GM12878 (cell line): Measurements from ENCODE around the gene TLK2.

ENCODE experiments used
- BCL11A ChIP-seq: IDR thresholded peaks from 2 replicates; pipeline ENCODE4 v1.6.1; 2011; ENCODE audit warnings: low read depth, low read length
- CHD4 ChIP-seq: fragments of 200-600 bp; sonication (generic); IDR thresholded peaks from 2 replicates; pipeline ENCODE4 v1.6.1; 2016; ENCODE audit warnings: mild to moderate bottlenecking
- EP300 ChIP-seq, 2 experiments: fragments of 150-350 bp in 1 of 2; IDR thresholded peaks; 2 replicates each; pipeline ENCODE4 v1.6.1; 2011 to 2012; ENCODE audit warnings: low read depth in 2 of 2, low read length in 2 of 2, borderline replicate concordance in 1 of 2, improper control_type of control experiment in 1 of 2, inconsistent platforms in 1 of 2; ENCODE audit not compliant: control insufficient read depth in 1 of 2
- EZH2 ChIP-seq: IDR thresholded peaks from 2 replicates; pipeline ENCODE4 v1.6.1; 2012; ENCODE audit warnings: low read depth, mild to moderate bottlenecking, control low read depth, inconsistent platforms, low read length, borderline replicate concordance; ENCODE audit not compliant: control insufficient read depth
- HDGF ChIP-seq: fragments of 450-650 bp; IDR thresholded peaks from 2 replicates; pipeline ENCODE4 v1.6.1; 2016; ENCODE audit warnings: antibody characterized with exemption
- NR2C2 ChIP-seq: IDR thresholded peaks from 2 replicates; pipeline ENCODE4 v1.6.1; 2011; ENCODE audit warnings: borderline replicate concordance, low read depth; ENCODE audit not compliant: control insufficient read depth, insufficient read length
- POLR2A ChIP-seq: IDR thresholded peaks from 2 replicates; pipeline ENCODE4 v1.6.1; 2011; ENCODE audit warnings: low read depth, mild to moderate bottlenecking, low read length
- RBBP5 ChIP-seq: fragments of 200-600 bp; sonication (generic); conservative IDR thresholded peaks from 2 replicates; pipeline ENCODE4 v1.6.1; 2016
- TF ChIP-seq, protein P1 (sequence below), 3 experiments: IDR thresholded peaks in 2 of 3; conservative IDR thresholded peaks in 1 of 3; 2 replicates each; pipeline ENCODE4 v1.5.1; 2011; ENCODE audit warnings: low read depth in 3 of 3, low read length in 3 of 3, mild to moderate bottlenecking in 3 of 3, control low read depth in 2 of 3, moderate library complexity in 2 of 3, inconsistent platforms in 1 of 3, mixed read lengths in 1 of 3; ENCODE audit not compliant: control insufficient read depth in 2 of 3, insufficient read depth in 1 of 3; ENCODE audit errors: extremely low read depth in 1 of 3
- TF ChIP-seq, protein P2 (sequence below): IDR thresholded peaks from 2 replicates; pipeline ENCODE4 v1.6.1; 2011; ENCODE audit warnings: low read depth, low read length, improper control_type of control experiment, borderline replicate concordance
- TF ChIP-seq, protein P3 (sequence below): IDR thresholded peaks from 2 replicates; pipeline ENCODE4 v1.6.1; 2012; ENCODE audit warnings: low read length, inconsistent platforms
- TF ChIP-seq, protein P4 (sequence below): IDR thresholded peaks from 2 replicates; pipeline ENCODE4 v1.6.1; 2012; ENCODE audit warnings: mild to moderate bottlenecking, low read depth, low read length

DNA sequence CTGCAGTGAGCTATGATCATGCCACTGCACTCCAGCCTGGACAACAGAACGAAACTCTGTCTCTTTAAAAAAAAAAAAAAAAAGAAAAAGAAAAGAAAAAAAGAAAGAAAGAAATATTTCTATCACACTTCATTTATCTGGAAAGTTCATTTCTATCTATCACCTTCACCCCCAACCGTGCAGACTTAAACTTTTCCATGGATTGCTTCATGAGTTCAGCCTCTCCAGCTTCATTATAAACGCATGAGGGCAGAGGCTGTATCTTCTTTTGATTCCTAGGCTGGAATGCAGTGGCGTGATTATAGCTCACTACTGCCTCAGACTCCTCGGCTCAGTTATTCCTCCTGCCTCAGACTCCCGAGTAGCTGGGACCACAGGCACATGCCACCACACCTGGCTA is 177.0 kb downstream of the TLK2 start:
- TF ChIP-seq POLR2A (no peak), EZH2 (no peak), NR2C2 (no peak), EP300 (IDR thresholded peaks at IDR 0.05; ENCODE audit: borderline replicate concordance in 1 of 2, control insufficient read depth in 1 of 2, low read depth in 2 of 2, low read length in 2 of 2) (no peak), RBBP5 (no peak), HDGF (no peak), CHD4 (no peak), BCL11A (no peak)
- TF ChIP-seq, protein P1, sequence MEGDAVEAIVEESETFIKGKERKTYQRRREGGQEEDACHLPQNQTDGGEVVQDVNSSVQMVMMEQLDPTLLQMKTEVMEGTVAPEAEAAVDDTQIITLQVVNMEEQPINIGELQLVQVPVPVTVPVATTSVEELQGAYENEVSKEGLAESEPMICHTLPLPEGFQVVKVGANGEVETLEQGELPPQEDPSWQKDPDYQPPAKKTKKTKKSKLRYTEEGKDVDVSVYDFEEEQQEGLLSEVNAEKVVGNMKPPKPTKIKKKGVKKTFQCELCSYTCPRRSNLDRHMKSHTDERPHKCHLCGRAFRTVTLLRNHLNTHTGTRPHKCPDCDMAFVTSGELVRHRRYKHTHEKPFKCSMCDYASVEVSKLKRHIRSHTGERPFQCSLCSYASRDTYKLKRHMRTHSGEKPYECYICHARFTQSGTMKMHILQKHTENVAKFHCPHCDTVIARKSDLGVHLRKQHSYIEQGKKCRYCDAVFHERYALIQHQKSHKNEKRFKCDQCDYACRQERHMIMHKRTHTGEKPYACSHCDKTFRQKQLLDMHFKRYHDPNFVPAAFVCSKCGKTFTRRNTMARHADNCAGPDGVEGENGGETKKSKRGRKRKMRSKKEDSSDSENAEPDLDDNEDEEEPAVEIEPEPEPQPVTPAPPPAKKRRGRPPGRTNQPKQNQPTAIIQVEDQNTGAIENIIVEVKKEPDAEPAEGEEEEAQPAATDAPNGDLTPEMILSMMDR (IDR thresholded peaks at IDR 0.05 in 2 of 3, conservative IDR thresholded peaks at IDR 0.05 in 1 of 3; ENCODE audit: control insufficient read depth in 2 of 3, extremely low read depth in 1 of 3, insufficient read depth in 1 of 3, low read depth in 3 of 3, low read length in 3 of 3), result no peak
- TF ChIP-seq, protein P2, sequence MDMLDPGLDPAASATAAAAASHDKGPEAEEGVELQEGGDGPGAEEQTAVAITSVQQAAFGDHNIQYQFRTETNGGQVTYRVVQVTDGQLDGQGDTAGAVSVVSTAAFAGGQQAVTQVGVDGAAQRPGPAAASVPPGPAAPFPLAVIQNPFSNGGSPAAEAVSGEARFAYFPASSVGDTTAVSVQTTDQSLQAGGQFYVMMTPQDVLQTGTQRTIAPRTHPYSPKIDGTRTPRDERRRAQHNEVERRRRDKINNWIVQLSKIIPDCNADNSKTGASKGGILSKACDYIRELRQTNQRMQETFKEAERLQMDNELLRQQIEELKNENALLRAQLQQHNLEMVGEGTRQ, result no peak
- TF ChIP-seq, protein P3, sequence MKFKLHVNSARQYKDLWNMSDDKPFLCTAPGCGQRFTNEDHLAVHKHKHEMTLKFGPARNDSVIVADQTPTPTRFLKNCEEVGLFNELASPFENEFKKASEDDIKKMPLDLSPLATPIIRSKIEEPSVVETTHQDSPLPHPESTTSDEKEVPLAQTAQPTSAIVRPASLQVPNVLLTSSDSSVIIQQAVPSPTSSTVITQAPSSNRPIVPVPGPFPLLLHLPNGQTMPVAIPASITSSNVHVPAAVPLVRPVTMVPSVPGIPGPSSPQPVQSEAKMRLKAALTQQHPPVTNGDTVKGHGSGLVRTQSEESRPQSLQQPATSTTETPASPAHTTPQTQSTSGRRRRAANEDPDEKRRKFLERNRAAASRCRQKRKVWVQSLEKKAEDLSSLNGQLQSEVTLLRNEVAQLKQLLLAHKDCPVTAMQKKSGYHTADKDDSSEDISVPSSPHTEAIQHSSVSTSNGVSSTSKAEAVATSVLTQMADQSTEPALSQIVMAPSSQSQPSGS, result no peak
- TF ChIP-seq, protein P4, sequence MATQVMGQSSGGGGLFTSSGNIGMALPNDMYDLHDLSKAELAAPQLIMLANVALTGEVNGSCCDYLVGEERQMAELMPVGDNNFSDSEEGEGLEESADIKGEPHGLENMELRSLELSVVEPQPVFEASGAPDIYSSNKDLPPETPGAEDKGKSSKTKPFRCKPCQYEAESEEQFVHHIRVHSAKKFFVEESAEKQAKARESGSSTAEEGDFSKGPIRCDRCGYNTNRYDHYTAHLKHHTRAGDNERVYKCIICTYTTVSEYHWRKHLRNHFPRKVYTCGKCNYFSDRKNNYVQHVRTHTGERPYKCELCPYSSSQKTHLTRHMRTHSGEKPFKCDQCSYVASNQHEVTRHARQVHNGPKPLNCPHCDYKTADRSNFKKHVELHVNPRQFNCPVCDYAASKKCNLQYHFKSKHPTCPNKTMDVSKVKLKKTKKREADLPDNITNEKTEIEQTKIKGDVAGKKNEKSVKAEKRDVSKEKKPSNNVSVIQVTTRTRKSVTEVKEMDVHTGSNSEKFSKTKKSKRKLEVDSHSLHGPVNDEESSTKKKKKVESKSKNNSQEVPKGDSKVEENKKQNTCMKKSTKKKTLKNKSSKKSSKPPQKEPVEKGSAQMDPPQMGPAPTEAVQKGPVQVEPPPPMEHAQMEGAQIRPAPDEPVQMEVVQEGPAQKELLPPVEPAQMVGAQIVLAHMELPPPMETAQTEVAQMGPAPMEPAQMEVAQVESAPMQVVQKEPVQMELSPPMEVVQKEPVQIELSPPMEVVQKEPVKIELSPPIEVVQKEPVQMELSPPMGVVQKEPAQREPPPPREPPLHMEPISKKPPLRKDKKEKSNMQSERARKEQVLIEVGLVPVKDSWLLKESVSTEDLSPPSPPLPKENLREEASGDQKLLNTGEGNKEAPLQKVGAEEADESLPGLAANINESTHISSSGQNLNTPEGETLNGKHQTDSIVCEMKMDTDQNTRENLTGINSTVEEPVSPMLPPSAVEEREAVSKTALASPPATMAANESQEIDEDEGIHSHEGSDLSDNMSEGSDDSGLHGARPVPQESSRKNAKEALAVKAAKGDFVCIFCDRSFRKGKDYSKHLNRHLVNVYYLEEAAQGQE, result no peak
